ENCODE measurements around the gene COL18A1.
"Not testable (repeated sequence)": the region's sequence is repeated elsewhere in the genome, so short reads cannot be mapped to it uniquely, and the experiment has no call there.

Gene COL18A1

GRCh38 chr21:45427331-45428271 lies 22.6 kb downstream of the COL18A1 start:
- DNase-seq (ENCODE audit: low spot score), result no peak

GRCh38 chr21:45428534-45428933 lies 23.6 kb downstream of the COL18A1 start:
- no peak for DNase-seq (ENCODE audit: low spot score)

DNA sequence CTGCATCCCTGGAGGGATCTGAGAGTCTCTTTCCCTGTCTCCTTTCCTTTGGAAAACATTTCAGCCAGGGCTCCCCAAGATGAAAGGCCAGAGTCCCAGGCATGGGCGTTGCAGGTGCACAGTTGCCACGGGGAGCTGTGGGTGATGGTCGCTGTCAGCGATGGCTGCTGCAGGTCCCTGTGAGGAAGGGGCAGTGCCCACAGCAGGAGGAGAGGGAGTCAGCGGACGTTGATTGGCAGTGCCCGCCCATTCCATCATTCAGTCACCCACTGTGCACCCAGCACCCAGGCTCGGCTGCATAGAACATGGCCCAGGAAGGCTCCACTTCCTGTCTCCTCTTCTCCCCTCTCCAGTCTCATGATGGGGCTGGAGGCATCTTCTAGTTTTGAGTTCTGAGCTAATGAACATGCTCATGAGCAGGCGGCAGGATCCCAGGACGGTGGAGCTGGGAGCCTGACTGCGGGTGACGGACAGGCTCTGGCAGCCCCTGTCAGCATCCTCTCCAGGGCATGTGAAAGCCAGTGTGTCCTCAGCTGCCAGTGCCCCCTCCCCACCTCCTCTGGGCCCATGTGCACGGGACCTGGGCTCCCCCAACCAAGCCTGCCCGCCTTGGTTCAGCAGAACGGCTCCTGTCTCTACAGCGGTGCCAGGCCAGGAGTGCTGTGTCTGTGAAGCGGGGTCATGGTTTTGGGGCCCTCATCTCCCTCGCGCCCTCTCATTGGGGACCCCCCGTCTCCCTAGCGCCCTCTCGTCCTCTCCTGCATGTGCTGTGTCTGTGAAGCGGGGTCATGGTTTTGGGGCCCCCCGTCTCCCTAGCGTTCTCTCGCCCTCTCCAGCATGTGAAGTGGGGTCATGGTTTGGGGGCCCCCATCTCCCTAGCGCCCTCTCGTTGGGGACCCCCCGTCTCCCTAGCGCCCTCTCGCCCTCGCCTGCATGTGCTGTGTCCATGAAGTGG lies 24.5 kb downstream of the COL18A1 start:
- DNase-seq (ENCODE audit: low spot score), result no peak

- no peak for DNase-seq (ENCODE audit: low spot score)
Measured at GRCh38 chr21:45430521-45431501, 25.8 kb downstream of the COL18A1 start.

DNA sequence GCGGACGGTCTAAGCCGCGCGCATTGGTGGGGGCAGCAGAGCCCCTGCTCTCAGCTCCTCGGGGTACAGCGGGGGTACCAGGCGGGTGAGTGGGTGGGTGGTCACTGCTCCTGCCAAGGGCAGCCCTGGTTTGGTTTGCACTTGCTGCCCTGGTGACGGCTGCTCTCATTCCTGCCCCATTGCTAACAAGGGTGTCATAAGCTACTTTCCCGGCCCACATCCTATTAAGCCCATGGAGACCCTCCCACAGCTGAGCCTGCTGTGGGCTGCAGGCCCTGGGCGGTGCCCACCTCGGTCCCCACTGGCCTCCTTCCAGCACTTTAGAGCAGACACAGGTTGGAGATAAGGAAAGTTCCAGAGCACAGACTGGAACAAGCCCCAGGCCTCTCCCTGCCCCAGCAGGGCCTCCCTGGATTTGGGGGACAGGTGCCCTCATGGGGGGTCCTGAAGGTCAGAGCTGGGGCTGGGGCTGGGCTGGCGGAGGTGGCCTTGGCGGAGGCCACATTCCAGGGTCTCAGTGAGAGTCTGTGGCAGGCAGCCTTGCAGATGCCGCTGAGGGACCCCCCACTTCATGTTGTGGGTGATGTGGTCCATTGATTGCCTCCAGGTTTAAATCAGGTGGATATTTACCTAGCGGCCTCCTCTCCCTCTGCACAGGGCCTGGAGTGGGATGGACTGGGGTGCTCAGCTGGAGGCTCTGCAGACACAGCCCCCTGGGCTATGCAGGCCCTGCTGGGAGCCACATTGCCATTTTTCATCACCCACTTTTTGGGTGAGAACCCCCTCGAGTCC lies 27.0 kb downstream of the COL18A1 start:
- DNase-seq (ENCODE audit: low spot score), result no peak

DNA sequence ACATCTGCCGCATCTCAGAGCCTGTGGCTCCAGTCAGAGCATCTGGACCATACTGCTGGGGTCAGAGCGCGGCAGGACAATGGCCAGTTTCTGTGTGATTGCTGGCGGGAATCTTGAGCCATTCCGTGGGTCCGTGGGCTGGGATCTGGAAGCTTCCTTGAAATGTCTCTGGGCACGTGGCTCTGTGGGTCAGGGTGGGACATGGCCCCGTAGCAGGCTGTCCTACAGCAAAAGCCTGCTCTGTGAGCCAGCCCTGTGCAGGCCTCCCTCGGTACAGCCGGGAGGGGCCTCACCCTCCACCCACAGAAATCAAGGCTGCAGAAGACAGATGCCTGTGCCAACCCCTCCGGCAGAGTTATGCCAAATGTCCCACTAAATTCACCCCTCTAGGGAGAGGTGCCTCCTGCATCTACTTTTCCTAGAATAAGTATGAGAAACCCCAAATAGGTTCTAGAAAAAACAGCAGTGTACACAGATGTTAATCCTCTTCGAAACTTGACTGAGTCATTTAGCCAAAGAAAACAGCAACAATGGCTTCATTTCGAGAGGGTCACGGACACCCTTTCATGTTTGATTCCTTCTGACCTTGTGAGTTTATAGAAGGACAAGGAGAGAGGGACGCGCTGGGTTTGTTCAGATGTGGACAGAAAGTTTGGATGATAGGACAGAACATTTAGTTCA lies 27.8 kb downstream of the COL18A1 start:
- DNase-seq (ENCODE audit: low spot score), result peak; percentile 14

- DNase-seq (ENCODE audit: low spot score), result no peak
Measured at GRCh38 chr21:45433301-45433700, 28.3 kb downstream of the COL18A1 start.

DNA sequence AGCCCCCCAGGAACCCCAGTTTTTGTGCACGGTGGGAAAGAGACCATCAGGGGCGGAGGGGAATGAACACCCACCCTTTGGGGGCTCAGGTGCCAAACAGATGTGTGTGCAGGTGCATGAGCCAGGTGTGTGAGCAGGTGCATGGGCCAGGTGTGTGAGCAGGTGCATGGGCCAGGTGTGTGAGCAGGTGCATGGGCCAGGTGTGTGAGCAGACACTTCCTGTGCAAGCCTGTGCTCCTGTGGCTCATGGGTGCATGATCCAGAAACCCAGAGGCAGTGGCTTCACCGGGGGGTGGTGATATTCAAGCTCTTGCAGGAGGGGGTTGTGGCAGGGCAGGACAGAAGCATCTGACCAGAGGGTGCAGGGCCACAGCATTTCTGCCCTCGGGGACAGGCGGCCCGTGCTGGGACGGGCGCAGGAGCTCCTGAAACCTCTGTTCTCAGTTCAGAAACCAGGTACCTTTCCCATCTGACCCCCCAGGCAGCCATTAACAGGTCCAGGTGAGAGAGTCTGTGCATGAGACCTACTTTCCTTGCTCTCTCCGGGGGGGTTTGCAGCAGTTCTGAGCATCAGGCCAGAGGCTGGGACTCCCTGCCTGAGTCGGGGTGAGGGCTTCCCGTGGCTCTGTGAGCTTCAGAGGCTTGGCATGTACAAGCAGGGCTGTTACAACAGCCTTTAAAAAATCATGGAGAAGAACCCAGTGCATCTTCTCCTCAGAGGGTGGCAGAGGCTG lies 29.1 kb downstream of the COL18A1 start:
- DNase-seq (ENCODE audit: low spot score), result no peak

DNA sequence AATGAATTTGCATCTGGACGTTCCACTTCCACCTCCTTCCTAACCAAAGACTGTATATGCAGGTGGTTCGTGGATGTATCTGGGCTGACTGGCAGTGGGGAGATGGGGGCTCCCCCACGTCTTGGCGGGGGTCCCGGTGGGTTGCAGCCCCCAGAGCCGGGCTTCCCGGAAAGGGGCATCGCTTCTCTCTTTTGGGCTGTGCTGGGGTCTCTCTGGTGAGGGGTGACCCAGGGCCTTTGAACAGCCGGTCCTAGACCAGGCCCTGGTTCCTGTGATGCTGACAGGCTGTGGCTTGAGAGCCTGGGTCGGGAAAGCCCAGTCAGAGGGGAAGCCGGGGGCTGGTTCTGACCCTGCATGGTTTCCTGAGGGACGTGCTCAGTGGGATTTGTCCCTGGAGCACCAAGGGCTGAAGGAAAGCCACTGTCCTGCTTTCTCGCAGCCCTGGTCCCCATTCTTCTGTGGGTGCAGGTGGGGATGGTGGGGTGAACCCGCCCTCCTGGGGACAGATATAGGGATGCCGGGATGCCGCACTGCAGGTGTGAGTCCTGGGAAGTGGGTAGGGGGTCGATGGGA lies 29.8 kb downstream of the COL18A1 start:
- no peak for DNase-seq (ENCODE audit: low spot score)

GRCh38 chr21:45435405-45435981 lies 30.5 kb downstream of the COL18A1 start:
- DNase-seq (ENCODE audit: low spot score), result no peak

GRCh38 chr21:45436351-45437065 lies 31.5 kb downstream of the COL18A1 start:
- peak; percentile 37 for DNase-seq (ENCODE audit: low spot score)

DNA sequence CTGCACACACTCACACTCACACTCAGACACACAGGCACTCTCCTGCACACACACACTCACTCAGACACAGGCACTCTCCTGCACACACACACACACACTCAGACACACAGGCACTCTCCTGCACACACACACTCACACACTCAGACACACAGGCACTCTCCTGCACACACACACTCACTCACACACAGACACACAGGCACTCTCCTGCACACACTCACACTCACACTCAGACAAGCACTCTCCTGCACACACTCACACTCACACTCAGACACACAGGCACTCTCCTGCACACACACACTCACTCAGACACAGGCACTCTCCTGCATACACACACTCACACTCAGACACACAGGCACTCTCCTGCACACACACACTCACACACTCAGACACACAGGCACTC lies 32.9 kb downstream of the COL18A1 start:
- DNase-seq (ENCODE audit: low spot score), result not testable (repeated sequence)

GRCh38 chr21:45438391-45439145 lies 33.6 kb downstream of the COL18A1 start:
- DNase-seq (ENCODE audit: low spot score), result no peak

GRCh38 chr21:45439161-45439872 lies 34.4 kb downstream of the COL18A1 start:
- peak; percentile 66 for DNase-seq (ENCODE audit: low spot score)

- DNase-seq (ENCODE audit: low spot score), result no peak
Measured at GRCh38 chr21:45439901-45440461, 35.0 kb downstream of the COL18A1 start.

- DNase-seq (ENCODE audit: low spot score), result no peak
Measured at GRCh38 chr21:45440736-45441350, 35.9 kb downstream of the COL18A1 start.
